Suprapubic skin (tissue), 4 donors: ENCODE data around the gene MED13L.

ENCODE experiments used
- CTCF ChIP-seq, 2 donors: fragments of 200-600 bp in 1 of 2; fragments of 450-650 bp in 1 of 2; sonication (generic) in 1 of 2; IDR thresholded peaks; one replicate each; pipeline ENCODE4 v1.5.1; 2016 to 2019; ENCODE audit warnings: antibody characterized with exemption in 2 of 2, mild to moderate bottlenecking in 1 of 2, moderate library complexity in 1 of 2
- POLR2A ChIP-seq, 2 donors: fragments of 450-650 bp; IDR thresholded peaks; one replicate each; pipeline ENCODE4 v1.6.1; 2017; ENCODE audit warnings: antibody characterized with exemption in 2 of 2, mild to moderate bottlenecking in 2 of 2, moderate library complexity in 2 of 2
- POLR2AphosphoS5 ChIP-seq, 3 donors: sonication (generic); formaldehyde crosslinking; IDR thresholded peaks; one replicate each; pipeline ENCODE4 v1.6.1; 2017; ENCODE audit warnings: antibody characterized with exemption in 3 of 3

DNA sequence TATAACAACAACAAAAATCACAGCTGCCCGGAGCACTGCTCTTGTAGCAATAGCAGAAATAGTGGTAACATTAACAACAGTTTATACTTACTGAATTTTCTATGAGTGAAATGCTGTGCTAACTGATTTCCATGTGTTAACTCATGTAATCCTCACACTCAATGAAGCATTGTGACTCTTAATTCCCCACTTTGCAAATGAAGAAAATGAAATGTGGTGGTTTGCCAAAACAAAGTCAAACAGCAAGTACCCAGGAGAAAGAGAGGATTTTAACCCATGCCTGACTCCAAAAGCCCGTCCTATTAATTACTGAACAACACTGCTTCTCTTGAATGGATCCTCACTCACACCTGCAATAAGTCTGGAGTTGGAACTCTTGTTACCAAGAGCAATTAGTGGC is 123.5 kb downstream of the MED13L start:
- no peak for TF ChIP-seq POLR2AphosphoS5 (IDR thresholded peaks at IDR 0.05)
- TF ChIP-seq CTCF (IDR thresholded peaks at IDR 0.05): no peak
- TF ChIP-seq POLR2A (IDR thresholded peaks at IDR 0.05): no peak
